NOMO-1 treated with DMSO at 0.1 percent for 48 hours (cell line): Measurements from ENCODE around the gene DTNA.
"Not testable (repeated sequence)": the region's sequence is repeated elsewhere in the genome, so short reads cannot be mapped to it uniquely, and the experiment has no call there.

Source experiments
- DNase-seq: peaks from one replicate; lab custom pipeline; 2025; ENCODE audit not compliant: unreplicated experiment; lab: John Stamatoyannopoulos, UW

DTNA gene

GRCh38 chr18:34723143-34723542 is 13.0 kb downstream of the DTNA start:
- no peak for DNase-seq

- not testable (repeated sequence) for DNase-seq
These were observed 15.6 kb downstream of the DTNA start for GRCh38 chr18:34725737-34726136.

- no peak for DNase-seq
These were observed 16.3 kb downstream of the DTNA start for GRCh38 chr18:34726286-34727004.

GRCh38 chr18:34729264-34729663 is 19.2 kb downstream of the DTNA start:
- DNase-seq: no peak

- no peak for DNase-seq
These were observed 19.8 kb downstream of the DTNA start for GRCh38 chr18:34729740-34730355.

- DNase-seq: no peak
These were observed 20.7 kb downstream of the DTNA start for GRCh38 chr18:34730774-34731173.

GRCh38 chr18:34734056-34734455 is 24.0 kb downstream of the DTNA start:
- DNase-seq: no peak

GRCh38 chr18:34734526-34734925 is 24.4 kb downstream of the DTNA start:
- not testable (repeated sequence) for DNase-seq

GRCh38 chr18:34738175-34738894 is 28.2 kb downstream of the DTNA start:
- DNase-seq: no peak

- no peak for DNase-seq
These were observed 30.0 kb downstream of the DTNA start for GRCh38 chr18:34740101-34740500.

- DNase-seq: no peak
These were observed 30.6 kb downstream of the DTNA start for GRCh38 chr18:34740724-34741123.

GRCh38 chr18:34741401-34741800 is 31.3 kb downstream of the DTNA start:
- no peak for DNase-seq

GRCh38 chr18:34742891-34743341 is 32.8 kb downstream of the DTNA start:
- DNase-seq: no peak

GRCh38 chr18:34744569-34744968 is 34.5 kb downstream of the DTNA start:
- no peak for DNase-seq

GRCh38 chr18:34746614-34747013 is 36.5 kb downstream of the DTNA start:
- no peak for DNase-seq

GRCh38 chr18:34749721-34750120 is 39.6 kb downstream of the DTNA start:
- peak; percentile 40 for DNase-seq

- no peak for DNase-seq
These were observed 42.0 kb downstream of the DTNA start for GRCh38 chr18:34752056-34752455.

GRCh38 chr18:34754300-34754699 is 44.2 kb downstream of the DTNA start:
- DNase-seq: no peak

GRCh38 chr18:34757666-34758065 is 47.6 kb downstream of the DTNA start:
- no peak for DNase-seq

- no peak for DNase-seq
These were observed 48.4 kb downstream of the DTNA start for GRCh38 chr18:34758378-34758948.

GRCh38 chr18:34760444-34760843 is 50.3 kb downstream of the DTNA start:
- no peak for DNase-seq

GRCh38 chr18:34764451-34764850 is 54.4 kb downstream of the DTNA start:
- no peak for DNase-seq
